Measurements from ENCODE around the gene ZBED4.

Gene ZBED4

GRCh38 chr22:49856766-49857618 is 3.3 kb downstream of the ZBED4 start:
- H3K9me2 ChIP-seq (replicated peaks; ENCODE audit: control insufficient read depth, low read length), result no peaks in the 10 kb centered on the region
- no peaks in the 10 kb centered on the region for H3K27me3 ChIP-seq (ENCODE audit: control insufficient read depth, low read length)
- H3K79me2 ChIP-seq (ENCODE audit: control insufficient read depth, low read length), result peaks cover 79% of the 10 kb centered on the region
- H3K4me1 ChIP-seq (ENCODE audit: control insufficient read depth, low read length), result peaks cover 25% of the 10 kb centered on the region
- no peak overlapping the region for H3K4me3 ChIP-seq (ENCODE audit: low read length)
- H4K20me1 ChIP-seq (ENCODE audit: control insufficient read depth, insufficient read depth, low read depth, low read length), result peaks cover 31% of the 10 kb centered on the region
- H3K36me3 ChIP-seq (ENCODE audit: control insufficient read depth, low read length), result peaks cover 35% of the 10 kb centered on the region
- no peak for TF ChIP-seq EZH2phosphoT487 (IDR thresholded peaks at IDR 0.05; ENCODE audit: borderline replicate concordance, low read length)
- TF ChIP-seq CTCF (IDR thresholded peaks at IDR 0.05; ENCODE audit: low read depth, low read length, poor library complexity, severe bottlenecking), result no peak
- H3K4me2 ChIP-seq (ENCODE audit: low read length), result no peak overlapping the region
- no peaks in the 10 kb centered on the region for H3K9me3 ChIP-seq (ENCODE audit: control insufficient read depth, insufficient read depth, low read length)
- no peak overlapping the region for H3K27ac ChIP-seq (ENCODE audit: low read depth, low read length)
- peaks cover 2% of the 10 kb centered on the region; the same call in 1 of the 2 replicates for H3F3A ChIP-seq (ENCODE audit: control insufficient read depth, insufficient read depth)

GRCh38 chr22:49858827-49859226 is 5.2 kb downstream of the ZBED4 start:
- Histone ChIP-seq H3F3A (ENCODE audit: control insufficient read depth, insufficient read depth) (peaks cover 2% of the 10 kb centered on the region; the same call in 1 of the 2 replicates), H3K36me3 (ENCODE audit: control insufficient read depth, low read length) (peaks cover 35% of the 10 kb centered on the region), H3K9me3 (ENCODE audit: control insufficient read depth, insufficient read depth, low read length) (no peaks in the 10 kb centered on the region), H3K9me2 (replicated peaks; ENCODE audit: control insufficient read depth, low read length) (no peaks in the 10 kb centered on the region), H3K4me2 (ENCODE audit: low read length) (no peak overlapping the region), H3K27ac (ENCODE audit: low read depth, low read length) (no peak overlapping the region), H3K27me3 (ENCODE audit: control insufficient read depth, low read length) (no peaks in the 10 kb centered on the region), H3K79me2 (ENCODE audit: control insufficient read depth, low read length) (peaks cover 98% of the 10 kb centered on the region), H3K4me3 (ENCODE audit: low read length) (no peak overlapping the region), H4K20me1 (ENCODE audit: control insufficient read depth, insufficient read depth, low read depth, low read length) (peaks cover 31% of the 10 kb centered on the region), H3K4me1 (ENCODE audit: control insufficient read depth, low read length) (peaks cover 17% of the 10 kb centered on the region)
- no peak for TF ChIP-seq CTCF (IDR thresholded peaks at IDR 0.05; ENCODE audit: low read depth, low read length, poor library complexity, severe bottlenecking)
- TF ChIP-seq EZH2phosphoT487 (IDR thresholded peaks at IDR 0.05; ENCODE audit: borderline replicate concordance, low read length), result no peak

GRCh38 chr22:49861642-49862495 is 8.2 kb downstream of the ZBED4 start:
- Histone ChIP-seq H3K9me2 (replicated peaks; ENCODE audit: control insufficient read depth, low read length) (no peaks in the 10 kb centered on the region), H3K36me3 (ENCODE audit: control insufficient read depth, low read length) (peaks cover 25% of the 10 kb centered on the region), H3K4me3 (ENCODE audit: low read length) (no peak overlapping the region), H3K4me1 (ENCODE audit: control insufficient read depth, low read length) (no peaks in the 10 kb centered on the region; the same call in 1 of the 2 replicates), H4K20me1 (ENCODE audit: control insufficient read depth, insufficient read depth, low read depth, low read length) (0 out of 2 replicates have a peak, but pooled peaks cover 13% of the 10 kb centered on the region), H3K79me2 (ENCODE audit: control insufficient read depth, low read length) (peaks cover 100% of the 10 kb centered on the region), H3K27ac (ENCODE audit: low read depth, low read length) (no peak overlapping the region), H3K9me3 (ENCODE audit: control insufficient read depth, insufficient read depth, low read length) (no peaks in the 10 kb centered on the region), H3F3A (ENCODE audit: control insufficient read depth, insufficient read depth) (0 out of 2 replicates have a peak, but pooled peaks cover 4% of the 10 kb centered on the region), H3K4me2 (ENCODE audit: low read length) (no peak overlapping the region), H3K27me3 (ENCODE audit: control insufficient read depth, low read length) (no peaks in the 10 kb centered on the region)
- no peak for TF ChIP-seq CTCF (IDR thresholded peaks at IDR 0.05; ENCODE audit: low read depth, low read length, poor library complexity, severe bottlenecking)
- no peak for TF ChIP-seq EZH2phosphoT487 (IDR thresholded peaks at IDR 0.05; ENCODE audit: borderline replicate concordance, low read length)
